Sigmoid colon (tissue), 4 donors: Measurements from ENCODE around the gene ASMTL.

Experiments used
- POLR2A ChIP-seq, 2 donors: fragments of 450-650 bp; IDR thresholded peaks; one replicate each; pipeline ENCODE4 v1.6.1; 2016; ENCODE audit warnings: antibody characterized with exemption in 2 of 2, mild to moderate bottlenecking in 2 of 2, moderate library complexity in 2 of 2
- POLR2AphosphoS5 ChIP-seq, 4 donors: sonication (generic); formaldehyde crosslinking; IDR thresholded peaks; one replicate each; pipeline ENCODE4 v1.6.1; 2017; ENCODE audit warnings: antibody characterized with exemption in 4 of 4
- TF ChIP-seq, protein P1 (sequence below), 4 experiments: fragments of 450-650 bp in 3 of 4; fragments of 200-600 bp in 1 of 4; IDR thresholded peaks; one replicate each; pipeline ENCODE4 v1.5.1; 2016 to 2019; ENCODE audit warnings: antibody characterized with exemption in 4 of 4, mild to moderate bottlenecking in 3 of 4, moderate library complexity in 2 of 4

DNA sequence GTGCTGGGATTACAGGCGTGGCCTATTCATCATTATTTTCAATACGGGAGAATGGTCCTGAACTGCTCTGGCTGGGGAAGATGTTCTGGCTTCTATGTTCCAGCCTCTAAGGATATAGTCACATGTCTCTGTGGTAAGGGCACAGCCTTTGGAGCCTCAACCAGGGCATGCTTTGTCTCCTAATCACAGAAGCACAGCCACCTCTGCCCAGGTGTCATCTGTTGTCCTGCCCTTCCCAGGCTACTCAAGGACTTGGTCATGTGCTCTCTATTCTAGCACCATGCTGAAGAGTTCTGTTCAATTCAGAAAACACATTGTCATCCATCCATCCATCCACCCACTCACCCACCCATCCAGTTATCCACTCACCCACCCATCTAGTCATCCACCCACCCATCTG lies 29.5 kb downstream of the ASMTL start:
- TF ChIP-seq, protein P1, sequence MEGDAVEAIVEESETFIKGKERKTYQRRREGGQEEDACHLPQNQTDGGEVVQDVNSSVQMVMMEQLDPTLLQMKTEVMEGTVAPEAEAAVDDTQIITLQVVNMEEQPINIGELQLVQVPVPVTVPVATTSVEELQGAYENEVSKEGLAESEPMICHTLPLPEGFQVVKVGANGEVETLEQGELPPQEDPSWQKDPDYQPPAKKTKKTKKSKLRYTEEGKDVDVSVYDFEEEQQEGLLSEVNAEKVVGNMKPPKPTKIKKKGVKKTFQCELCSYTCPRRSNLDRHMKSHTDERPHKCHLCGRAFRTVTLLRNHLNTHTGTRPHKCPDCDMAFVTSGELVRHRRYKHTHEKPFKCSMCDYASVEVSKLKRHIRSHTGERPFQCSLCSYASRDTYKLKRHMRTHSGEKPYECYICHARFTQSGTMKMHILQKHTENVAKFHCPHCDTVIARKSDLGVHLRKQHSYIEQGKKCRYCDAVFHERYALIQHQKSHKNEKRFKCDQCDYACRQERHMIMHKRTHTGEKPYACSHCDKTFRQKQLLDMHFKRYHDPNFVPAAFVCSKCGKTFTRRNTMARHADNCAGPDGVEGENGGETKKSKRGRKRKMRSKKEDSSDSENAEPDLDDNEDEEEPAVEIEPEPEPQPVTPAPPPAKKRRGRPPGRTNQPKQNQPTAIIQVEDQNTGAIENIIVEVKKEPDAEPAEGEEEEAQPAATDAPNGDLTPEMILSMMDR (IDR thresholded peaks at IDR 0.05): no peak
- TF ChIP-seq POLR2A (IDR thresholded peaks at IDR 0.05) (no peak), POLR2AphosphoS5 (IDR thresholded peaks at IDR 0.05) (no peak)
